ENCODE data around the gene TMED1. TPM values are rescaled to one million over a fixed set of nuclear protein-coding genes. Genes with fewer than 3 reads are reported as not detected.

TMED1 gene
- total and polyA plus RNA-seq, 2 of the 4 experiments (the other 2 are of a cell fraction), result 37.6 to 41.4 TPM

GRCh38 chr19:10839114-10840050, 3.4 kb upstream of the TMED1 start:
- TF ChIP-seq MXI1 (IDR thresholded peaks at IDR 0.05; ENCODE audit: borderline replicate concordance, low read depth, low read length), result no peak
- no peak for TF ChIP-seq CTCF (conservative IDR thresholded peaks at IDR 0.05; ENCODE audit: low read depth, low read length)
- no peak for TF ChIP-seq CEBPB (IDR thresholded peaks at IDR 0.05; ENCODE audit: low read depth, low read length)
- no peak for TF ChIP-seq MAFK (IDR thresholded peaks at IDR 0.05; ENCODE audit: low read depth, low read length)
- TF ChIP-seq RCOR1 (IDR thresholded peaks at IDR 0.05; ENCODE audit: insufficient replicate concordance, low read length), result no peak
- no peak for TF ChIP-seq CHD1 (IDR thresholded peaks at IDR 0.05; ENCODE audit: low read depth, low read length)
- no peak for TF ChIP-seq RAD21 (IDR thresholded peaks at IDR 0.05; ENCODE audit: low read length)
- TF ChIP-seq FOS (IDR thresholded peaks at IDR 0.05; ENCODE audit: low read depth, low read length), result no peak
- TF ChIP-seq NFE2L2 (IDR thresholded peaks at IDR 0.05; ENCODE audit: low read depth, low read length), result no peak
- no peak for TF ChIP-seq USF2 (IDR thresholded peaks at IDR 0.05; ENCODE audit: low read depth, low read length)
- TF ChIP-seq RFX5 (IDR thresholded peaks at IDR 0.05; ENCODE audit: low read depth, low read length), result no peak
- no peak for TF ChIP-seq BHLHE40 (IDR thresholded peaks at IDR 0.05; ENCODE audit: low read depth, low read length)
- no peak for TF ChIP-seq ELK1 (IDR thresholded peaks at IDR 0.05; ENCODE audit: borderline replicate concordance, low read depth, low read length)
- no peak overlapping the region for H2BK120ac ChIP-seq (ENCODE audit: low read depth, low read length)
- H3K4me2 ChIP-seq (ENCODE audit: low read depth, low read length), result no peak overlapping the region
- no peak overlapping the region for H2BK15ac ChIP-seq (ENCODE audit: low read depth, low read length)
- H2BK5ac ChIP-seq (ENCODE audit: low read depth, low read length, poor library complexity, severe bottlenecking), result no peak overlapping the region
- no peak overlapping the region for H2AFZ ChIP-seq (replicated peaks; ENCODE audit: low read length, poor library complexity)
- intact Hi-C loops (cut with micrococcal nuclease), result no loop called here
- dilution Hi-C loops (cut with HindIII; ENCODE audit: low sequenced_read_pairs, unreplicated experiment), result no loop called here
- no peak overlapping the region for H3K14ac ChIP-seq (replicated peaks; ENCODE audit: low read depth, low read length)
- in situ Hi-C loops (cut with MboI; ENCODE audit: low sequenced_read_pairs), result no loop called here
- H3K27me3 ChIP-seq (ENCODE audit: control insufficient read depth, insufficient read depth, low read length), result no peaks in the 10 kb centered on the region; the same call in 1 of the 2 replicates
- ChIA-PET POLR2A (ENCODE audit: unreplicated experiment) (no interaction called here), CTCF (no interaction called here)
- H4K8ac ChIP-seq (ENCODE audit: low read depth in 2 of 2, low read length in 2 of 2), result no peak overlapping the region
- peaks cover 9% of the 10 kb centered on the region for H3K4me1 ChIP-seq (ENCODE audit: control insufficient read depth, insufficient read depth, low read length)
- H3K23ac ChIP-seq (ENCODE audit: low read depth, low read length), result no peak overlapping the region
- no peak overlapping the region for H3K4me3 ChIP-seq (ENCODE audit: insufficient read depth, low read depth, low read length)
- no peak overlapping the region for H3K56ac ChIP-seq (ENCODE audit: extremely low read depth, insufficient read depth, low read length)
- BruUV-seq (replicated peaks), result no TSS peak
- peaks cover 5% of the 10 kb centered on the region for H3K9me3 ChIP-seq (ENCODE audit: control insufficient read depth, insufficient read depth, low read length)
- no peak overlapping the region for H2AK5ac ChIP-seq (ENCODE audit: low read depth, low read length)
- ATAC-seq (ENCODE audit: low read depth), result no peak
- no peak overlapping the region for H3K4ac ChIP-seq (ENCODE audit: low read depth, low read length)
- no peak overlapping the region for H4K5ac ChIP-seq (ENCODE audit: low read depth, low read length)
- H2BK20ac ChIP-seq (ENCODE audit: low read depth, low read length), result no peak overlapping the region
- no peak for DNase-seq
- no CpG with 5 or more reads among the region's 10 CpGs for WGBS, 2 experiments (ENCODE audit: extremely low coverage in 2 of 2, insufficient read length in 1 of 2)
- H3K27ac ChIP-seq (ENCODE audit: insufficient read depth, low read length), result no peak overlapping the region
- no peak overlapping the region for H2AK9ac ChIP-seq (replicated peaks; ENCODE audit: low read depth, low read length, poor library complexity)
- no peaks in the 10 kb centered on the region; the same call in 1 of the 2 replicates for H4K20me1 ChIP-seq (ENCODE audit: insufficient read depth, low read length)
- no peak overlapping the region for H3K9ac ChIP-seq (ENCODE audit: low read depth, low read length)
- peaks cover 11 to 17% of the 10 kb centered on the region in 2 experiments; a peak in 3 of 4 replicates for H3K79me1 ChIP-seq (ENCODE audit: low read depth in 1 of 2, low read length in 2 of 2)
- H3K36me3 ChIP-seq (ENCODE audit: control insufficient read depth, insufficient read depth, low read length), result peaks cover 5% of the 10 kb centered on the region; the same call in 1 of the 2 replicates
- H4K91ac ChIP-seq (ENCODE audit: insufficient read depth, low read depth, low read length), result no peak overlapping the region
- no peak overlapping the region for H3K18ac ChIP-seq (ENCODE audit: low read depth, low read length)
- peaks cover 7% of the 10 kb centered on the region; the same call in 1 of the 2 replicates for H3K9me1 ChIP-seq (ENCODE audit: insufficient read depth, low read length)
